H1 (cell line): ENCODE data around the gene CTNNA3. TPM values are rescaled to one million over a fixed set of nuclear protein-coding genes. Genes with fewer than 3 reads are reported as not detected.

Experiments
- CTCF ChIA-PET: fragments of 300-600 bp; sonication (Branson Sonifier 250); formaldehyde crosslinking; loops from one replicate; lab custom pipeline; 2021; ENCODE audit not compliant: partially characterized antibody; lab: Charles Lee
- POLR2A ChIA-PET: fragments of 300-600 bp; sonication (Branson Sonifier 250); formaldehyde crosslinking; loops from one replicate; lab custom pipeline; 2021; ENCODE audit warnings: inconsistent platforms; ENCODE audit not compliant: partially characterized antibody; lab: Charles Lee
- DNase-seq, 2 experiments: peaks; one replicate each; pipeline versions ENCODE4 v3.0.0 to v3.0.0-alpha.2; 2010 to 2022; ENCODE audit warnings: low spot score in 2 of 2, low read depth in 1 of 2, mixed read lengths in 1 of 2
- FAIRE-seq: peaks from 2 replicates; lab custom pipeline; 2011; peaks lifted over from hg19 to GRCh38; lab: Jason Lieb, UNC
- H2AFZ ChIP-seq: 2 replicates; pipeline ENCODE4 v1.8.1; 2012; ENCODE audit warnings: low read length, inconsistent platforms
- H2AK5ac ChIP-seq: 2 replicates; pipeline ENCODE4 v1.6.1; 2013; ENCODE audit warnings: low read depth, low read length
- H2BK120ac ChIP-seq: replicated peaks from 2 replicates; pipeline ENCODE3; 2013; ENCODE audit warnings: low read depth, low read length, inconsistent platforms
- H2BK12ac ChIP-seq: 2 replicates; pipeline ENCODE4 v1.6.1; 2013; ENCODE audit warnings: low read depth, low read length
- H2BK15ac ChIP-seq: 2 replicates; pipeline ENCODE4 v1.6.1; 2013; ENCODE audit warnings: low read length
- H2BK20ac ChIP-seq: 2 replicates; pipeline ENCODE4 v1.6.1; 2013; ENCODE audit warnings: low read length
- H2BK5ac ChIP-seq: 2 replicates; pipeline ENCODE4 v1.6.1; 2013; ENCODE audit warnings: low read depth, low read length
- H3K14ac ChIP-seq: 2 replicates; pipeline ENCODE4 v1.6.1; 2013; ENCODE audit warnings: inconsistent platforms; ENCODE audit not compliant: insufficient read length
- H3K18ac ChIP-seq: 2 replicates; pipeline ENCODE4 v1.6.1; 2013; ENCODE audit warnings: low read length; ENCODE audit errors: extremely low read depth
- H3K23ac ChIP-seq: 2 replicates; pipeline ENCODE4 v1.6.1; 2013; ENCODE audit warnings: inconsistent platforms; ENCODE audit not compliant: insufficient read length
- H3K23me2 ChIP-seq: 2 replicates; pipeline ENCODE4 v1.6.1; 2013; ENCODE audit warnings: low read depth, low read length
- H3K27ac ChIP-seq: 2 replicates; pipeline ENCODE4 v1.6.1; 2011; ENCODE audit warnings: low read depth, low read length, inconsistent platforms
- H3K27me3 ChIP-seq, 4 experiments: replicated peaks in 1 of 4; 1 replicate in 1 of 4; 2 replicates in 3 of 4; pipeline versions ENCODE4 v1.6.1 to v1.8.1; 2011 to 2013; ENCODE audit warnings: low read length in 3 of 4, mild to moderate bottlenecking in 3 of 4, inconsistent platforms in 2 of 4, mixed read lengths in 2 of 4, moderate library complexity in 1 of 4; ENCODE audit not compliant: control insufficient read depth in 3 of 4, insufficient read depth in 3 of 4; ENCODE audit errors: extremely low read depth in 1 of 4
- H3K36me3 ChIP-seq, 4 experiments: 2 replicates each; pipeline versions ENCODE4 v1.6.1 to v1.8.1; 2011 to 2013; ENCODE audit warnings: mild to moderate bottlenecking in 4 of 4, low read length in 3 of 4, moderate library complexity in 2 of 4, control low read depth in 1 of 4, inconsistent platforms in 1 of 4; ENCODE audit not compliant: insufficient read depth in 4 of 4, control insufficient read depth in 2 of 4
- H3K4ac ChIP-seq: replicated peaks from 2 replicates; pipeline ENCODE3; 2013; ENCODE audit warnings: low read length, low read depth, mixed read lengths, inconsistent platforms; ENCODE audit not compliant: insufficient read length
- H3K4me1 ChIP-seq, 4 experiments: replicated peaks in 1 of 4; 1 replicate in 1 of 4; 2 replicates in 3 of 4; pipeline versions ENCODE4 v1.6.1 to v1.8.1; 2011 to 2013; ENCODE audit warnings: low read length in 3 of 4, inconsistent platforms in 2 of 4, mixed read lengths in 1 of 4; ENCODE audit not compliant: insufficient read depth in 4 of 4, control insufficient read depth in 3 of 4
- H3K4me2 ChIP-seq, 2 experiments: 2 replicates each; pipeline versions ENCODE4 v1.6.1 to v1.8.1; 2011 to 2013; ENCODE audit warnings: low read depth in 2 of 2, low read length in 2 of 2, control low read depth in 1 of 2, inconsistent platforms in 1 of 2, mild to moderate bottlenecking in 1 of 2; ENCODE audit not compliant: insufficient read depth in 1 of 2
- H3K4me3 ChIP-seq, 4 experiments: fragments of 200-600, 300-600 bp in 1 of 4; sonication (generic), shearing (Covaris generic), sonication (Bioruptor Twin) in 1 of 4; 2 replicates each; pipeline versions ENCODE4 v1.5.1 to v1.8.1; 2011 to 2016; ENCODE audit warnings: low read length in 4 of 4, low read depth in 3 of 4, control low read depth in 2 of 4, inconsistent platforms in 2 of 4, mild to moderate bottlenecking in 2 of 4, mixed read lengths in 1 of 4, moderate library complexity in 1 of 4; ENCODE audit not compliant: insufficient read depth in 2 of 4; ENCODE audit errors: extremely low read depth in 1 of 4
- H3K56ac ChIP-seq: replicated peaks from 2 replicates; pipeline ENCODE3; 2013; ENCODE audit warnings: low read depth, mild to moderate bottlenecking, mixed read lengths, low read length, inconsistent platforms; ENCODE audit not compliant: insufficient read length
- H3K79me1 ChIP-seq: 2 replicates; pipeline ENCODE4 v1.6.1; 2013; ENCODE audit warnings: low read depth, low read length, control low read depth
- H3K79me2 ChIP-seq, 2 experiments: 2 replicates each; pipeline versions ENCODE4 v1.6.1 to v1.8.1; 2012 to 2013; ENCODE audit warnings: low read length in 2 of 2, mild to moderate bottlenecking in 2 of 2, inconsistent platforms in 1 of 2; ENCODE audit not compliant: insufficient read depth in 2 of 2, control insufficient read depth in 1 of 2
- H3K9ac ChIP-seq, 4 experiments: replicated peaks in 1 of 4; 1 replicate in 1 of 4; 2 replicates in 3 of 4; pipeline versions ENCODE4 v1.6.1 to v1.8.1; 2011 to 2013; ENCODE audit warnings: low read depth in 3 of 4, low read length in 3 of 4, control low read depth in 2 of 4, mild to moderate bottlenecking in 2 of 4, moderate library complexity in 2 of 4, inconsistent platforms in 1 of 4; ENCODE audit errors: extremely low read depth in 1 of 4
- H3K9me3 ChIP-seq, 2 experiments: 2 replicates each; pipeline versions ENCODE4 v1.6.1 to v1.8.1; 2012 to 2013; ENCODE audit warnings: mild to moderate bottlenecking in 2 of 2, moderate library complexity in 2 of 2, control low read depth in 1 of 2, inconsistent platforms in 1 of 2, low read depth in 1 of 2, low read length in 1 of 2, mixed read lengths in 1 of 2; ENCODE audit not compliant: insufficient read depth in 2 of 2
- H4K20me1 ChIP-seq, 2 experiments: replicated peaks in 1 of 2; 2 replicates each; pipeline versions ENCODE3 to v1.8.1; 2011 to 2013; ENCODE audit warnings: inconsistent platforms in 2 of 2, low read length in 2 of 2, mild to moderate bottlenecking in 1 of 2; ENCODE audit not compliant: insufficient read depth in 2 of 2, control insufficient read depth in 1 of 2
- H4K5ac ChIP-seq: 2 replicates; pipeline ENCODE4 v1.6.1; 2013; ENCODE audit warnings: low read length, low read depth, mixed read lengths, inconsistent platforms; ENCODE audit not compliant: insufficient read length
- H4K8ac ChIP-seq: 2 replicates; pipeline ENCODE4 v1.8.0; 2013; ENCODE audit warnings: mild to moderate bottlenecking, moderate library complexity, low read length, inconsistent platforms; ENCODE audit not compliant: insufficient read depth; ENCODE audit errors: extremely low read depth
- H4K91ac ChIP-seq: replicated peaks from 2 replicates; pipeline ENCODE3; 2013; ENCODE audit warnings: low read length, mixed read lengths, inconsistent platforms; ENCODE audit not compliant: insufficient read length
- BRCA1 ChIP-seq: IDR thresholded peaks from 2 replicates; pipeline ENCODE4 v1.6.1; 2012; ENCODE audit warnings: low read depth, low read length, improper control_type of control experiment
- CEBPB ChIP-seq: IDR thresholded peaks from 2 replicates; pipeline ENCODE4 v1.6.1; 2012; ENCODE audit warnings: low read depth, low read length
- KDM1A ChIP-seq: fragments of 200-600, 300-600 bp; sonication (generic); IDR thresholded peaks from 2 replicates; pipeline ENCODE4 v1.7.1; 2016; ENCODE audit warnings: mild to moderate bottlenecking, low read length, borderline replicate concordance
- KDM5A ChIP-seq: fragments of 200-600 bp; IDR thresholded peaks from 2 replicates; pipeline ENCODE4 v1.7.1; 2012; ENCODE audit warnings: mild to moderate bottlenecking, low read length, inconsistent platforms, mixed read lengths
- MAX ChIP-seq: IDR thresholded peaks from 2 replicates; pipeline ENCODE4 v1.6.1; 2012; ENCODE audit warnings: inconsistent platforms
- NRF1 ChIP-seq: IDR thresholded peaks from 2 replicates; pipeline ENCODE4 v1.6.1; 2011; ENCODE audit warnings: mild to moderate bottlenecking, low read depth, low read length, improper control_type of control experiment
- RBBP5 ChIP-seq: IDR thresholded peaks from 2 replicates; pipeline ENCODE4 v1.7.1; 2012; ENCODE audit warnings: low read depth, mild to moderate bottlenecking, inconsistent platforms, low read length, moderate library complexity, borderline replicate concordance
- RFX5 ChIP-seq: IDR thresholded peaks from 2 replicates; pipeline ENCODE4 v1.6.1; 2011; ENCODE audit warnings: low read depth, low read length, improper control_type of control experiment, borderline replicate concordance
- SIN3A ChIP-seq, 2 experiments: IDR thresholded peaks in 1 of 2; conservative IDR thresholded peaks in 1 of 2; 2 replicates each; pipeline ENCODE4 v1.6.1; 2011 to 2012; ENCODE audit warnings: low read length in 2 of 2, improper control_type of control experiment in 1 of 2, low read depth in 1 of 2, mild to moderate bottlenecking in 1 of 2
- SIX5 ChIP-seq: IDR thresholded peaks from 2 replicates; pipeline ENCODE4 v1.6.1; 2011; ENCODE audit warnings: mild to moderate bottlenecking, low read depth, low read length
- TAF1 ChIP-seq: IDR thresholded peaks from 2 replicates; pipeline ENCODE4 v1.6.1; 2011; ENCODE audit warnings: mild to moderate bottlenecking, low read depth, low read length
- TAF7 ChIP-seq: optimal IDR thresholded peaks from 2 replicates; pipeline ENCODE3; 2011; ENCODE audit warnings: low read depth, mild to moderate bottlenecking, inconsistent platforms, low read length, moderate library complexity, borderline replicate concordance
- TBP ChIP-seq: IDR thresholded peaks from 2 replicates; pipeline ENCODE4 v1.6.1; 2011; ENCODE audit warnings: low read depth, low read length, improper control_type of control experiment
- WGBS, 2 experiments: shearing (Covaris generic) in 1 of 2; methylation state at CpG; one replicate each; pipeline versions ENCODE4 v1.1.6 to v1.1.7; 2013 to 2015; ENCODE audit warnings: low lambda C conversion rate in 2 of 2, mixed read lengths in 2 of 2, inconsistent platforms in 1 of 2, low coverage in 1 of 2, missing lambda C conversion rate in 1 of 2; ENCODE audit not compliant: insufficient replicate concordance in 2 of 2, insufficient coverage in 1 of 2, insufficient read length in 1 of 2; ENCODE audit errors: extremely low coverage in 1 of 2, missing lambda C conversion rate in 1 of 2; 5-methylcytosine and 5-hydroxymethylcytosine counted together
- polyA plus RNA-seq, 7 experiments: library from polyadenylated mRNA; depleted of rRNA in 3 of 7; stranded (reverse) in 5 of 7; unstranded in 2 of 7; fragments of >200 nt in 5 of 7; fragments of 200-250 nt in 2 of 7; gene quantifications; 1 replicate in 5 of 7; 2 replicates in 1 of 7; 4 replicates in 1 of 7; pipeline versions ENCODE4 v1.2.1 to v1.2.3, GENCODE V29; 2011 to 2013; ENCODE audit warnings: missing spikeins in 2 of 7, mixed read lengths in 2 of 7
- total RNA-seq: library from RNA; stranded (reverse); fragmentation: NEBNext Ultra II Directional; extraction: Animal tissue kit (Norgen Biotek cat#: 25700); gene quantifications from 2 replicates; pipeline ENCODE4 v1.2.1, GENCODE V29; 2021

CTNNA3 gene
- total and polyA plus RNA-seq, 2 of the 8 experiments (the other 6 are each of a cell fraction or from before 2014, with no cell fraction given), result 1.3 to 1.5 TPM

- H3K23me2 ChIP-seq, result no peaks in the 10 kb centered on the region
- DNase-seq (no peak), FAIRE-seq (no peak)
- H3K9me3 ChIP-seq, result no peaks in the 10 kb centered on the region
- no peak overlapping the region for H3K56ac ChIP-seq
- WGBS, 2 experiments, result 77% methylated on average over 9 of the region's 9 CpGs; no CpG with 5 or more reads in 1 of the 2 experiments
- no peak overlapping the region for H3K9ac ChIP-seq
- no peak overlapping the region for H3K27ac ChIP-seq
- no peaks in the 10 kb centered on the region for H3K79me2 ChIP-seq
- H3K36me3 ChIP-seq, result no peaks in the 10 kb centered on the region
- H2BK12ac ChIP-seq, result no peak overlapping the region
- no peak overlapping the region for H4K5ac ChIP-seq
- no peak overlapping the region for H3K4me2 ChIP-seq
- no peak overlapping the region for H3K18ac ChIP-seq
- H2AFZ ChIP-seq, result no peak overlapping the region
- no peak overlapping the region for H2BK20ac ChIP-seq
- H3K23ac ChIP-seq, result no peak overlapping the region
- no peak overlapping the region for H2BK15ac ChIP-seq
- ChIA-PET POLR2A (no interaction called here), CTCF (no interaction called here)
- no peak overlapping the region for H2BK5ac ChIP-seq
- H2AK5ac ChIP-seq, result no peak overlapping the region
- H3K4ac ChIP-seq, result no peak overlapping the region
- H3K14ac ChIP-seq, result no peak overlapping the region
- H3K27me3 ChIP-seq, result no peaks in the 10 kb centered on the region
- no peak overlapping the region for H4K8ac ChIP-seq
- H3K79me1 ChIP-seq, result no peaks in the 10 kb centered on the region
- H4K20me1 ChIP-seq, result no peaks in the 10 kb centered on the region
- TF ChIP-seq RFX5 (no peak), KDM1A (no peak), RBBP5 (no peak), BRCA1 (no peak), SIX5 (no peak), TAF7 (no peak), TBP (no peak), KDM5A (no peak), NRF1 (no peak), MAX (no peak), SIN3A (conservative IDR thresholded peaks at IDR 0.05 in 1 of 2, IDR thresholded peaks at IDR 0.05 in 1 of 2; ENCODE audit: low read depth in 1 of 2, low read length in 2 of 2) (no peak), CEBPB (no peak), TAF1 (no peak)
- no peak overlapping the region for H4K91ac ChIP-seq
- no peak overlapping the region for H3K4me3 ChIP-seq
- no peaks in the 10 kb centered on the region for H3K4me1 ChIP-seq
- no peak overlapping the region for H2BK120ac ChIP-seq
Observed at GRCh38 chr10:67327626-67328535, 368.1 kb downstream of the CTNNA3 start.
